ENCODE data around the gene ANGEL1.

ANGEL1 gene

GRCh38 chr14:76812422-76813383 is at the start of gene ANGEL1:
Gene ANGEL1, minus strand, starts transcription at chr14:76812882. Its CDS starts 55 bp downstream, at chr14:76812827.
- DNase-seq (ENCODE audit: low read depth in 2 of 2, low spot score in 1 of 2): peak; percentile 96 to 97

DNA sequence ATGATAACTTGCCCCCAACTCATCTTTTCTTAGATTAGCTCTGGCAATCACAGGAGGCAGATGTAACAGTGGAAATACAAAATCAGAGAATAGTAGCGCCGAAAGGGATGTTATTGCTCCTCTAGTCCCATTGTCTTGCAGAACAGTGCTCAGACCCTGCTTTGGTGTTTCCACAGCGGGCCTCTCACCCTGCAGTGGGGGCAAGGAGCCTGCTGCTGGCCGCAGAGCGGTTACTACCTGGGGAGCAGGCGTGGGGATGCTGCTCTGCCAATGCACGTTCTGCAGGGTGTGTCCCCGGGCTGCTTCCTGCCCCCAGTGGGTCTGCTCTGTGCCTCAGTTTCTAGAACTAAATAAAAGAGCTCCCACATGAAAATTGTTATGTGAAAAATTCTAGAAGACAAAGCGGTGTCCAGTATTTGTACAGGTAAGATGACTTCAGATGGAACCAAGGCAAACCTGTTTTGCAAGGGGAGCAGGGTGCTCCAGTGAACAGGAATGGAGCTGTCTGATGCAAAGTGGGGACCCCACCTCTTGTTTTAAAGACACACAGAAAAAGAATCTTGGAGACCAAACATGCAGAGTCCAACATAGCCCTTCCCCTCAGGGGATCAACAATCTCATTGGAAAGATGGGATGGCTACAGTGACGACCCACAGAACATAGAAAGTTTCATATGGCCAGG is 49.0 kb upstream of the ANGEL1 start:
- DNase-seq (ENCODE audit: low read depth in 2 of 2, low spot score in 1 of 2): no peak

DNA sequence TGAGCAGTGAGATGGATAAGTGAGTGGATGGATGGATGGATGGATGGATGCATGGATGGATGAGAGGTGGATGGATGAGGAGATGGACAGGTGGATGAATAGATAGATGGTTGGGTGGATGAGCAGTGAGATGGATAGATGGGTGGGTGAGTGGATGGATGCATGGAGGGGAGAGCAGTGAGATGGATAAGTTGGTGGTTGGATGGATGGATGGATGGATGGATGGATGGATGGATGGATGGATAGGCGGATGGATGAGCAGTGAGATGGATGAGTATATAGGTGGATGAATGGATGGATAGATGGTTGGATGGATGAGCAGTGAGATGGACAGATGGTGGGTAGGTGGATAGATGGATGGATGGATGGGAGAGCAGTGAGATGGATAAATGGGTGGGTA is 44.1 kb upstream of the ANGEL1 start:
- no peak for DNase-seq (ENCODE audit: low read depth in 2 of 2, low spot score in 1 of 2)

GRCh38 chr14:76855066-76855465 is 42.4 kb upstream of the ANGEL1 start:
- no peak for DNase-seq (ENCODE audit: low read depth in 2 of 2, low spot score in 1 of 2)

DNA sequence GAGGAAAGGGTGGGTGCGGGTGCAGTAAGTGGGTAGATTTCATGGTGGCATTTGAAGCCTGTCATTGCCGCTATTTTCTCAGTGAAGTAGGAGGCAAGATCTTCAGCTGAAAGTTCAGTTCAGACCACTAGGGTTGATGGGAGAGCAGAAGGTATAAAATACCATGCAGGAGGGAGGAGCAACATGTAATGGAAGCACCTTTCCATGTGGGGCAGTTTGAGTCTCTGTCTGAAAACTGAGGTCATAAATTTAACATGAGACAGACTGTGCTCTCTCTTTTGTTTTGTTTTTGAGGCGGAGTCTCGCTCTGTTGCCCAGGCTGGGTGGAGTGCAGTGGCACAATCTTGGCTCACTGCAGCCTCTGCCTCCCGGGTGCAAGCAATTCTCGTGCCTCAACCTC is 36.2 kb upstream of the ANGEL1 start:
- DNase-seq (ENCODE audit: low read depth in 2 of 2, low spot score in 1 of 2): no peak

DNA sequence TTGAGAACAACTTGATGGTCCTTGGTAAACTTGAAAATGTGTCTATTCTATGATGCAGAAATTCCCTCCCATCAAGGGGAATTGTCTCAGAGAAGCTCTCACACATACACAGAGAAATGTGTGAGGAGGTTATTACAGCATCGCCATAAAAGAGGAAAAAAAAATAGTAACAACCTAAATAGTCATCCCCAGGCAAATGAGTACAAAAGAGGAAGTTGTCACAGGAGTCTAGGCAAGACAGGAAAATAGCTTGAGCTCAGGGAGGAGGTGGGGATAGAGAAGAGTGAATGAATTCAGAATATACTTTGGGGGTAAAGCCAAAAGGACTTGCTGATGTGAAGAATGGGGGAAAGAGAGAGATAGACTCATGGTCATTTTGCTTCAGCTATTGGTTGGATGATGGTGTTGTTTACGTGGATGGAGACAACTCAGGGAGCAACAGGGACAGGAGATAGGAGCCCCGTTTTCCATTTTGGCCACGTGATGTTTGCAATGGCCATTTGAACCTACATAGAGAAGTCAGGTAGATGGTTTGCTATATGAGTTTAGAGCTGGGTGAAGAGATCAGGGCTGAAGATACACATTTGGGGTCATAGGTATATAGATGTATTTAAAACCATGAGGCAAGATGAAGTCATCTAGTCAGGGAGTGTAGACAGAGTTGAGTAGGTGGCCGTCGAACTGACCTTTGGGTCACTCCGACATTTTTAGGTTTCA is 33.8 kb upstream of the ANGEL1 start:
- no peak for DNase-seq (ENCODE audit: low read depth in 2 of 2, low spot score in 1 of 2)

DNA sequence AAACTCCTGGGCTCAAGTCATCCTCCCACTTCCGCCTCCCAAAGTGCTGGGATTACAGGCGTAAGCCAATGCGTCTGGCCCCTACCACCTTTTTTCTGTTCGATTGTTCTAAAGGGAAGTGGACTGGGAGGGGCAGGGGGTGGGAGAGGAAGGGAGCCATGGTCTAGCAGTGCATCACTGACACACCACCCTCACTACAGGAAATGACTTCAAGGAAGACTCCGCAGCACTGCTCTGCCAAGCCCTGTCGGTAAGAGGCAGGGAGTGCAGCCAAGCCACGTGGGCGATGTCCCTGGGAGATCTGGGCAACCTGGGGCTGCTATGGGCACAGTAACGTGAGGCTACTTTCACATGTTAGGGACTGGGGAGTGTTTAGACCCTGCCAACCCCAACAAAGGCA is 31.5 kb upstream of the ANGEL1 start:
- peak in 1 of 2 donors; percentile 24 for DNase-seq (ENCODE audit: low read depth in 2 of 2, low spot score in 1 of 2)

DNA sequence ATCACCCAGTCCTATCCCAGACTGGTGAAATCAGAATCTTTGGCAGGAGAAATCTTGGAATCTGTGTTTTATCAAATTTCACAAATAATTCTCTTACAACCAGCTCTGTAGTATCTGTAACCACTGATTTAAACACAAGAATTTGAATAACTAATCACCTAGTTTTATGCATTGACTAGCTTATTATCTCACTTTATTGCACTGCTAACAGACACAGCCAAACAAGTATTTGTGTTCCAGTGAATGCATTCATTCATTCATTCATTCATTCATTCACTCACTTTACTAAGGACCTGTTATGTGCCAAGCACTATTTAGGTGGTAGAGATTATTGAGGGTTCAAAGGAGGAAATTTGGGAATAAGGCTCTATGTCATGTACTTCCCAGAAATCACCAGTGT is 29.7 kb upstream of the ANGEL1 start:
- no peak for DNase-seq (ENCODE audit: low read depth in 2 of 2, low spot score in 1 of 2)

DNA sequence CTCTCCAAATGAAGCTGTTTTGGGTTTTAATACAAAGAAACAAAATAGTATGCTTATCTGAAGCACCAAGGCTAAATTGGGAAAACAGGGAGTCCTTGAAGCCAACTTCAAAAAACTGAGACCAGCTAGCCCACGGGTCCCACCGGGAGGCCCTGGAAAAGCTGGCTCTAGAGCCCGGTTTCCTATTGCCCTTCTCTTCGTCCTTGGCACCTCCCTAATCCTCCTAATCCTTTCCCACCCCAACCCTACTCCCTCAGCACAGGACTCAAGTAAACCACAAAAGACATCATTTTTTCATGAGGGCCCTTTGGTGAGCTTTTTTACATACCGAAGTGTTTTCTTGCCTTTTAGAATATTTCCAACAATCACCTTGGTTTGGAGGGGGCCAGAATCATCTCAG is 24.8 kb upstream of the ANGEL1 start:
- DNase-seq (ENCODE audit: low read depth in 2 of 2, low spot score in 1 of 2): no peak

DNA sequence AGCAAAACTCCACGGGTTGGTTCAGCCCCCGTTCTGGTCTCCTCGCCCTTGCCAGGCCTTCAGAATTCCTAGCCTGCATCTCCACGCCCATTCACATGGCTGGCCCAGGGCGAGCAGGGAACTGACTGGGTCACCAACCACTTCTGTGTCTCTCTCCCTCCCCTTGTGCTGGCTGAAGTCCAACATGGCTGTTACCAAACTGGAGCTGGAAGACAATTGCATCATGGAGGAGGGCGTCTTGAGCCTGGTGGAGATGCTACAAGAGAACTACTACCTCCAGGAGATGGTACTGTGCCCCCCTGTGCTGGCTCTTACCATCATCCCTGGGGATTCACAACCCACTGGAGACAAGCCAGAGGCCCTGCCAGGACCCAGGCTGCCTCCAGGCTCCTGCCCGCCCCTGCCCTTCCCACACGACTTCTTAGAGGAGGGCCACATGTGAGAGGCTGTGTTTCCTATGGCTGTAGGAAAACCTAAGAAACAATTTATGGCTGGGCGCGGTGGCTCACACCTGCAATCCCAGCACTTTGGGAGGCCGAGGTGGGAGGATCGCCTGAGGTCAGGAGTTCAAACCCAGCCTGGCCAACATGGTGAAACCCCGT is 23.4 kb upstream of the ANGEL1 start:
- DNase-seq (ENCODE audit: low read depth in 2 of 2, low spot score in 1 of 2): no peak

- DNase-seq (ENCODE audit: low read depth in 2 of 2, low spot score in 1 of 2): no peak
These were observed 21.6 kb upstream of the ANGEL1 start for GRCh38 chr14:76834241-76834661.

DNA sequence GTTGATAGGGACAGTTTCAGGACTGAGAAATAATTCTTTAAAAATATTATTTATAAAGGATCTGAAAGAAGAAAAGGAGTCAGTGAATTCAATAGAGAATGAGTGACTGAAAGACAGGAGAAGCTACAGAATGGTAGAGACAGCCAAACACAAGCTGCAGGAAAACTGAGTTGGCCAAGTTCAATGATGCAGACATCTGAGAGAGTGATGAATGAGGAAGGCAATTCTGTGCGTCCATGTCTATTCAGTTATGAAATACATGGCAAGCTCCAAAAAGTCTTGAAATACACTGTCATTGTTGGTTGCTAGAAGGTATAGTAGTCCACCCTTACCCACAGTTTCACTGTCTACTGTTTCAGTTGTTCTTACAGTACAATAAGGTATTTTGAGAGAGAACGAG is 20.3 kb upstream of the ANGEL1 start:
- DNase-seq (ENCODE audit: low read depth in 2 of 2, low spot score in 1 of 2): no peak

GRCh38 chr14:76832503-76832988 is 19.9 kb upstream of the ANGEL1 start:
- DNase-seq (ENCODE audit: low read depth in 2 of 2, low spot score in 1 of 2): no peak

DNA sequence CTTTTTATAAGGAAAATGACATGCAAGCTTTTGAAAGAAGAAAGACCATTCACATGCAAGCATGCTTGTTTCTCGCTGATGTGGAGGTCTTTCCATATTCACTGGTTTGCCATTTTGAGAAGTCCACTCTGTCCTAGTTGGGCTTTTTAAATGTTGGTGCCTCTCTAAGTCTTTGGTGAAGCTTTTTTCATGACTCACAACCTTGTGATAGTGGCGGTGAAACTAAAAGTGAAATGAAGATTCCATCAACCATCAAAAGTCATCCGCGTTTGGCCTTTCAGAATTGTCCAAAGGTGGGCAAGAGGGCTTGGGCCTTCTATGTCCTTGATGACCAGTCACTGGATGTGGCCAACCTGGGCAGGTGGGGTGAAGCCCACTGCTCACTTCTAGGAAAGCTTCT is 17.9 kb upstream of the ANGEL1 start:
- no peak for DNase-seq (ENCODE audit: low read depth in 2 of 2, low spot score in 1 of 2)

DNA sequence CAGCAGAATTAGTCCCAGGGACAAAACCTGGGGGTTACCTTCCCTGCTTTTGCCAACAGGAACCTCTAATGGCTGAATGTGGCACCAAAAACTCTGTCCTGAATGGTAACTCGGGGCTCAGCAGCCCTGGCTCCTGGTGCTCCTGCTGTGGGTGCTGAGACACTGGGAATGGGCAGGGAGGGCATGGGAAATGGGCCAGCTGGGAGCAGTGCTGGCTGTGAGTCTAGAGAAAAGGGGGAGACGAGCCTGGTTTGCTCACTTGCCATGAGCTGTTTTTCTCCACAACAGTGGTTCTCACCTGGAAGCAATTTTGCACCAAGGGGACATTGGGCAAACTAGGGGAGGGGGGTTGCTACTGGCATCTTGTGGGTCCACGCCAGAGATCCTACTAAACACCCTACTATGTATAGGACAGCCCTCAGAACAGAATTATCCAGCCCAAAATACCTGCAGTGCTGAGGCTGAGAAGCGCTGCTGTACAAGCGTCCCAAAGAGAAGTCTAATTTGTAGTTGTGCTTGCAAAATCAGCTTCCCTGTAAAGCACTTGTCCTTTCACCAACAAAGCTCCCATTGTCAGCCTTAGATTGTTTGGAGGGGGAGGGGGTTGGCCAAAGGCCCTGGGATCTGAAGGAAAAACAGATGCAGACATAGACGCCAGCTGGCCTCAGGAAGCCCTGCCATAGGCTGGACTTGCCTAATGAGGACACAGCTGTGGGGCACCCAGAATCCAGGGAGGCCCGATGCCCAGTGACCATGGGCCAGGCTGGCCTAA is 17.2 kb upstream of the ANGEL1 start:
- DNase-seq (ENCODE audit: low read depth in 2 of 2, low spot score in 1 of 2): no peak

- no peak for DNase-seq (ENCODE audit: low read depth in 2 of 2, low spot score in 1 of 2)
These were observed 16.3 kb upstream of the ANGEL1 start for GRCh38 chr14:76829013-76829365.

DNA sequence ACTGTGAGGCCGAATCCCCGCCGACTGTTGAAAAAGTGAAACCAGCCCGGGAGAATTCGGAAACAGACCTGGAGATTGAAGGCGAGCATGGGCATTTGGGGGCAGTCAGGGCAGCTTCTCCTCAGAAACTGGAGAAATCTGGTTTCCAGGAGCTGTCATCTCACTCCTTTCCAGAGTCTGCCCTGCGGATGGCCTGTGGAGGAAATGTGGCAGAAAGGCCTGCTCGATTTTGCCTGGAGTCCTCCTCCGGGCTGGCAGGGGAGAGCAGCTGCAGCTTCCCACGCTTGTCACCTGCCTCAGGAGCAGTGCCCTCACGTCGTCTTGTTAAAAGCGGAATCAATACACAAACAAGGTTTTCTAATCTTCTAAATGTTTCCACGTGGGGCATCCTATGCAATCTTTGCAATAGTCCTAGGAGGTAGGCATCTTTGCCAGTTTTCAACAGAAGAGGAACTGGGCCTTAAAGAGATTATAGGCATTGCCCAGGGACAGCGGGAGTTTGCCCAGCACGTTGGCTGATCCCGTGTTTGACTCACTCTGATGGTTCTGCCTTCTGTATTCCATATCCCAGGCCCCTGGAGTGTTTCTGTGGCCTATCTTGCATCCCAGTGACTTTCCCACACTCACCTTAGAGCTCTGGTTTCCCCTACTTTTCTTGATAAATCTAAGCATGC is 15.8 kb upstream of the ANGEL1 start:
- DNase-seq (ENCODE audit: low read depth in 2 of 2, low spot score in 1 of 2): no peak

DNA sequence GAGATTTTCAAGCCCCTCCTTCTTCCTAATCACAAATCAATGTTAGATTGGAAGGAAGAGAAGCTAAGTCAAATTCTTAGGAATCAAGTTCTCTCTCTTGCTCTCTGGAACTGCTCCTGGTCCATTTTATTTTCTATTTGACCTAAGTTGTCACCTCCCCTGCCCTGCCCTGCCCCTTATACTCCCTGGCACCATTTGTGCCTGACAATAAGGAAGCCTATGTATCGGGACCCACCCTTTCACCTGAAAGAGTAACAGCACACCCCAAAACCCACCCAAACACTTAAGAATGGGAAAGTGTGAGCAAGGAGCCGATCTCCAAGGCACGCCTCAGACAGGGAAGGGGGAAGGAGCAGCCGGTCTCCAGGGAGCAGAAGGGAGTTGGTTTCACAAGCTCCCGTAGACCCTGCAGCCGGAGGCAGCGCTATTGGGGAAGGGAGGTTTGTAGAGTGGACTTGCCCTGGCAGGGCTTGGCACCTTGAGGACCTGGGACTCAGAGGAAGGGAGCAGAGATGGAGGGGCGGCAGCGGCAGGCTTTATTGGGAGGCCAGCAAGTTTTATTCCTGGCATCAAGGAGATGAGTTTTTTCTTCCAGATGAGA is 15.1 kb upstream of the ANGEL1 start:
- no peak for DNase-seq (ENCODE audit: low read depth in 2 of 2, low spot score in 1 of 2)

DNA sequence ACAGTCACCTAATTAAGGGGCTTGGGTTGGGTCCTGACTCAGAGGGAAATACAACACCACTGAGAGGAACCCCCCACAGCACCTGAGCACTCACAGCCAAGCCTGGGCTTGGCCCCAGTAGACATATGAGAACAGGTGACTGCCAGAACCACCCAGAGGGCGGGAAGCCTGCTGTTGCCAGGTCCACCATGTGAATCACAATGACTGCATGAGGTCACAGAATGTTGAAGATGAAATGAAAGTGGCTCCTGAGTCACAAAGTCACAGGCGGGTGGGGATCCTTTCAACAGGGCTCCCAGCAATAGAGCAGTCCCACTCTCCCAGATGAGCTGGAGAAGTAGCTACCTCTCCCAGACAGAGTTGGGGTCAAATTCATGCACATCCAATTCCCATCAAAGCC is 13.4 kb upstream of the ANGEL1 start, which contains the start of gene LRRC74A:
TSS of gene LRRC74A (plus strand) at position 287 of the 400 bp plus-strand sequence. CDS start 290 bp downstream, outside the sequence.
- no peak for DNase-seq (ENCODE audit: low read depth in 2 of 2, low spot score in 1 of 2)
